Daoy (cell line): ENCODE measurements around the gene RAP2A. TPM values are rescaled to one million over a fixed set of nuclear protein-coding genes. Genes with fewer than 3 reads are reported as not detected.

Experiments used
- DNase-seq: peaks from one replicate; pipeline ENCODE4 v3.0.0-alpha.2; 2015; ENCODE audit warnings: low read depth
- total RNA-seq: library from RNA; depleted of rRNA; stranded (reverse); fragments of >200 nt; shearing (Covaris generic); gene quantifications from 2 replicates; pipeline ENCODE4 v1.2.3, GENCODE V29; 2014

Gene RAP2A
- total RNA-seq, 1 experiment from 2014 or later = 9.9 TPM

GRCh38 chr13:97448503-97449251 is 14.7 kb downstream of the RAP2A start:
- no peak for DNase-seq

- no peak for DNase-seq
Observed at GRCh38 chr13:97454699-97455098, 20.7 kb downstream of the RAP2A start.

- DNase-seq = no peak
Observed at GRCh38 chr13:97456047-97456446, 22.1 kb downstream of the RAP2A start.

- no peak for DNase-seq
Observed at GRCh38 chr13:97459215-97459777, 25.3 kb downstream of the RAP2A start.

GRCh38 chr13:97460004-97460775 is 26.2 kb downstream of the RAP2A start:
- DNase-seq = no peak

GRCh38 chr13:97460853-97461252 is 26.9 kb downstream of the RAP2A start:
- DNase-seq = no peak

GRCh38 chr13:97464561-97464960 is 30.6 kb downstream of the RAP2A start:
- no peak for DNase-seq

GRCh38 chr13:97466722-97467121 is 32.8 kb downstream of the RAP2A start:
- DNase-seq = no peak

GRCh38 chr13:97468331-97468730 is 34.4 kb downstream of the RAP2A start:
- DNase-seq = no peak

- no peak for DNase-seq
Observed at GRCh38 chr13:97471711-97472110, 37.7 kb downstream of the RAP2A start.

- no peak for DNase-seq
Observed at GRCh38 chr13:97474349-97474980, 40.5 kb downstream of the RAP2A start.

- DNase-seq = no peak
Observed at GRCh38 chr13:97475011-97475410, 41.0 kb downstream of the RAP2A start.

GRCh38 chr13:97477844-97478243 is 43.9 kb downstream of the RAP2A start:
- no peak for DNase-seq

GRCh38 chr13:97478247-97478646 is 44.3 kb downstream of the RAP2A start:
- DNase-seq = no peak

GRCh38 chr13:97483465-97483864 is 49.5 kb downstream of the RAP2A start:
- no peak for DNase-seq

GRCh38 chr13:97484301-97484700 is 50.3 kb downstream of the RAP2A start:
- DNase-seq = no peak

GRCh38 chr13:97485320-97485719 is 51.4 kb downstream of the RAP2A start:
- DNase-seq = no peak

GRCh38 chr13:97490702-97491307 is 56.8 kb downstream of the RAP2A start:
- DNase-seq = no peak

GRCh38 chr13:97491452-97491851 is 57.5 kb downstream of the RAP2A start:
- DNase-seq = no peak

- no peak for DNase-seq
Observed at GRCh38 chr13:97492257-97492656, 58.3 kb downstream of the RAP2A start.

GRCh38 chr13:97492684-97493371 is 58.9 kb downstream of the RAP2A start:
- DNase-seq = no peak
